Endothelial cell of umbilical vein (primary cell): ENCODE data around the gene RANBP1. TPM values are rescaled to one million over a fixed set of nuclear protein-coding genes. Genes with fewer than 3 reads are reported as not detected.
A peak's percentile ranks its signal among the peaks of the same experiment; 100 is the strongest.

Source experiments
- BruUV-seq: library from RNA; stranded (reverse); fragments of 400-500 nt; replicated peaks from 2 replicates; lab custom pipeline; 2021; lab: Mats Ljungman, UMichigan
- CTCF ChIA-PET: fragments of 300-600, 350-600 bp; sonication (Branson Sonifier 250); formaldehyde crosslinking; loops from one replicate; lab custom pipeline; 2021; ENCODE audit warnings: antibody characterized with exemption, inconsistent platforms; lab: Charles Lee
- POLR2A ChIA-PET: fragments of 300-600, 350-600 bp; sonication (Branson Sonifier 250); formaldehyde crosslinking; loops from one replicate; lab custom pipeline; 2021; ENCODE audit warnings: antibody characterized with exemption, inconsistent platforms; lab: Charles Lee
- DNase-seq: peaks from one replicate; pipeline ENCODE4 v3.0.0-alpha.2; 2011; ENCODE audit warnings: low read depth, low spot score
- FAIRE-seq: peaks from 2 replicates; lab custom pipeline; 2011; peaks lifted over from hg19 to GRCh38; lab: Jason Lieb, UNC
- H2AFZ ChIP-seq: 2 replicates; pipeline ENCODE4 v1.6.0; 2012; ENCODE audit warnings: low read depth, low read length, control low read depth, inconsistent platforms
- H3K27ac ChIP-seq: 2 replicates; pipeline ENCODE4 v1.5.1; 2011; ENCODE audit warnings: low read depth, mild to moderate bottlenecking, control low read depth, low read length, moderate library complexity; ENCODE audit not compliant: insufficient read depth
- H3K27me3 ChIP-seq, 2 experiments: 2 replicates each; pipeline versions ENCODE4 v1.6.0 to v1.6.1; 2011; ENCODE audit warnings: low read length in 2 of 2, mixed read lengths in 1 of 2; ENCODE audit not compliant: control insufficient read depth in 2 of 2, insufficient read depth in 2 of 2
- H3K36me3 ChIP-seq, 2 experiments: 2 replicates in 1 of 2; 3 replicates in 1 of 2; pipeline ENCODE4 v1.5.1; 2011; ENCODE audit warnings: low read length in 2 of 2, mild to moderate bottlenecking in 1 of 2, moderate library complexity in 1 of 2; ENCODE audit not compliant: control insufficient read depth in 2 of 2, insufficient read depth in 2 of 2; ENCODE audit errors: extremely low read depth in 1 of 2
- H3K4me1 ChIP-seq: 3 replicates; pipeline ENCODE4 v1.5.1; 2011; ENCODE audit warnings: mild to moderate bottlenecking, low read length; ENCODE audit not compliant: control insufficient read depth, insufficient read depth; ENCODE audit errors: extremely low read depth
- H3K4me2 ChIP-seq: 2 replicates; pipeline ENCODE4 v1.6.1; 2011; ENCODE audit warnings: low read length, control low read depth, mixed read lengths; ENCODE audit not compliant: insufficient read depth
- H3K4me3 ChIP-seq, 3 experiments: fragments of 200-600 bp in 1 of 3; sonication (generic), shearing (Covaris generic) in 1 of 3; replicated peaks in 1 of 3; 2 replicates each; pipeline ENCODE4 v1.5.1; 2011 to 2016; ENCODE audit warnings: control low read depth in 3 of 3, low read length in 3 of 3, mild to moderate bottlenecking in 2 of 3, inconsistent platforms in 1 of 3, low read depth in 1 of 3, moderate library complexity in 1 of 3; ENCODE audit not compliant: insufficient read depth in 1 of 3
- H3K79me2 ChIP-seq: 2 replicates; pipeline ENCODE4 v1.6.0; 2012; ENCODE audit warnings: low read length, inconsistent platforms; ENCODE audit not compliant: control insufficient read depth, insufficient read depth
- H3K9ac ChIP-seq: replicated peaks from 2 replicates; pipeline ENCODE3; 2011; ENCODE audit warnings: low read length, control low read depth; ENCODE audit not compliant: insufficient read depth; ENCODE audit errors: extremely low read depth
- H3K9me1 ChIP-seq: replicated peaks from 3 replicates; pipeline ENCODE4 v1.6.0; 2011; ENCODE audit warnings: mild to moderate bottlenecking, low read length; ENCODE audit not compliant: control insufficient read depth, insufficient read depth; ENCODE audit errors: extremely low read depth
- H3K9me3 ChIP-seq: replicated peaks from 2 replicates; pipeline ENCODE4 v1.5.1; 2012; ENCODE audit warnings: low read length, inconsistent platforms; ENCODE audit not compliant: control insufficient read depth, insufficient read depth
- H4K20me1 ChIP-seq: replicated peaks from 2 replicates; pipeline ENCODE3; 2011; ENCODE audit warnings: mild to moderate bottlenecking, low read length; ENCODE audit not compliant: control insufficient read depth, insufficient read depth; ENCODE audit errors: extremely low read depth
- FOS ChIP-seq: IDR thresholded peaks from 2 replicates; pipeline ENCODE4 v1.6.1; 2011; ENCODE audit warnings: mild to moderate bottlenecking, low read length, moderate library complexity, borderline replicate concordance; ENCODE audit not compliant: insufficient read depth
- GATA2 ChIP-seq: IDR thresholded peaks from 2 replicates; pipeline ENCODE4 v1.7.0; 2011; ENCODE audit warnings: low read depth, mild to moderate bottlenecking, moderate library complexity, mixed read lengths, low read length; ENCODE audit not compliant: insufficient read length, insufficient read depth
- JUN ChIP-seq: IDR thresholded peaks from 2 replicates; pipeline ENCODE4 v1.6.1; 2011; ENCODE audit warnings: borderline replicate concordance, low read depth; ENCODE audit not compliant: insufficient read length, insufficient read depth
- MYC ChIP-seq: IDR thresholded peaks from one replicate; pipeline ENCODE4 v1.6.1; 2011; ENCODE audit warnings: mild to moderate bottlenecking, low read depth, low read length
- POLR2A ChIP-seq: IDR thresholded peaks from 2 replicates; pipeline ENCODE4 v1.6.1; 2012; ENCODE audit warnings: low read depth, mild to moderate bottlenecking, control low read depth, low read length
- dilution Hi-C: fragments of 300-500 bp; cut with MboI; formaldehyde crosslinking; loops from one replicate; pipeline ENCODE4 v1.15.0; 2019; ENCODE audit warnings: low sequenced_read_pairs; ENCODE audit not compliant: extremely low pct_ligation_motif_present
- intact Hi-C: fragments of 100-400 bp; cut with micrococcal nuclease; formaldehyde crosslinking; loops from one replicate; pipeline ENCODE4 v1.10.0; 2022
- polyA plus RNA-seq, 4 experiments: library from polyadenylated mRNA; depleted of rRNA in 3 of 4; stranded (reverse) in 3 of 4; unstranded in 1 of 4; fragments of >200 nt; gene quantifications; 2 replicates each; pipeline versions ENCODE4 v1.2.1 to v1.2.3, GENCODE V29; 2011 to 2012; ENCODE audit warnings: missing spikeins in 1 of 4
- total RNA-seq: library from RNA; stranded (reverse); gene quantifications from 2 replicates; pipeline ENCODE4 v1.2.3, GENCODE V29; 2021
- TF ChIP-seq, protein P1 (sequence below): IDR thresholded peaks from 2 replicates; pipeline ENCODE4 v1.6.1; 2011; ENCODE audit not compliant: insufficient read depth, insufficient read length
- TF ChIP-seq, protein P2 (sequence below), 2 donors: IDR thresholded peaks; 1 replicate in 1 of 2; 2 replicates in 1 of 2; pipeline ENCODE4 v1.5.1; 2011; ENCODE audit warnings: low read length in 2 of 2, mild to moderate bottlenecking in 2 of 2, moderate library complexity in 2 of 2, control low read depth in 1 of 2, inconsistent platforms in 1 of 2, low read depth in 1 of 2; ENCODE audit not compliant: insufficient read depth in 1 of 2; ENCODE audit errors: extremely low read depth in 1 of 2

Gene RANBP1
- total and polyA plus RNA-seq, 2 donors (not counting 3 experiments of a cell fraction or from before 2014, with no cell fraction given) = 228 to 247 TPM

- CTCF ChIA-PET = no interaction called here
- H3K4me1 ChIP-seq = no peaks in the 10 kb centered on the region
- no TSS peak for BruUV-seq
- no peaks in the 10 kb centered on the region for H3K9me1 ChIP-seq
- H3K4me2 ChIP-seq = no peak overlapping the region
- no peak overlapping the region for H3K4me3 ChIP-seq
- H2AFZ ChIP-seq = no peak overlapping the region
- no peak for DNase-seq
- intact Hi-C loops = no loop called here
- POLR2A ChIA-PET = no interaction called here
- H3K79me2 ChIP-seq = peaks cover 23% of the 10 kb centered on the region
- H3K27ac ChIP-seq = no peak overlapping the region
- dilution Hi-C loops = no loop called here
- no peak overlapping the region for H3K9ac ChIP-seq
- TF ChIP-seq GATA2 = no peak
- TF ChIP-seq JUN = no peak
- no peak for TF ChIP-seq MYC
- peaks cover 5 to 28% of the 10 kb centered on the region in 2 experiments for H3K36me3 ChIP-seq
- no peaks in the 10 kb centered on the region for H3K9me3 ChIP-seq
- FAIRE-seq = peak; percentile 48
- no peaks in the 10 kb centered on the region for H3K27me3 ChIP-seq
- no peaks in the 10 kb centered on the region for H4K20me1 ChIP-seq
Observed at GRCh38 chr22:20126284-20127029, 10.6 kb downstream of the RANBP1 start.

DNA sequence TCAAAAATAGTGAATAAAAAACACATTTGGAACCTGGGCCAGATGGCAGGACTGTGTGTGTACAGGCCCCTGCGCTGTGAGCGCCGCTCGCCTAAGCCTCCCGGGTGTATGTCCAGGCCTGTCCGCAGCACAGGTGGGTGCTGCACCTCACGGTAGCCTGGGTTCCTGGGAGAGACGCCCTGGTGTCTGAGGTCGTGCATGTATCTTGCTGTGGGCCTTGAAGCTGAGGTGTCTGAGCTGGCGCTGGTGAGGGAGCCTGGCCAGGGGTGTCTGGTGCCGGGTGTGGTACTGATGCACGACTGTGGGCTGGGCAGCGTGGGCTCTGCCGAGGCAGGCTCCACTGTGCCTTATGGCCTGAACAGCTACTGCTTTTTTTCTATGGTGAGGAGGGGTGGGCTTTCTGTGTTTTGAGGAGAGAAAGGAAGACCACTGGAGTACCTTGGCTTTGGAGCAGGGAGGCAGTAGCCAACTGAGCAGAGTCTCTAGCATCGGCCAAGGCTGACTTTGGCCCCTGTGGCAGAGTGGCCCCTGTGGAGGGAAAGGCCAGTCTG is 11.5 kb downstream of the RANBP1 start:
- Histone ChIP-seq H2AFZ (no peak overlapping the region), H3K9me3 (no peaks in the 10 kb centered on the region), H3K79me2 (peaks cover 20% of the 10 kb centered on the region), H3K9ac (no peak overlapping the region), H3K4me1 (peaks cover under 1% of the 10 kb centered on the region), H3K4me2 (no peak overlapping the region), H3K4me3 (no peak overlapping the region), H3K27me3 (no peaks in the 10 kb centered on the region), H4K20me1 (no peaks in the 10 kb centered on the region), H3K36me3 (peaks cover 5 to 27% of the 10 kb centered on the region in 2 experiments), H3K27ac (no peak overlapping the region), H3K9me1 (no peaks in the 10 kb centered on the region)
- ChIA-PET CTCF (no interaction called here), POLR2A (interaction anchor here (0.6 kb wide), 1 partner anchor 169 kb away, joined by 4 read pairs; no protein-coding TSS in a partner anchor)
- dilution Hi-C loops (no loop called here), intact Hi-C loops (no loop called here)
- no peak for TF ChIP-seq FOS
- TF ChIP-seq, protein P1, sequence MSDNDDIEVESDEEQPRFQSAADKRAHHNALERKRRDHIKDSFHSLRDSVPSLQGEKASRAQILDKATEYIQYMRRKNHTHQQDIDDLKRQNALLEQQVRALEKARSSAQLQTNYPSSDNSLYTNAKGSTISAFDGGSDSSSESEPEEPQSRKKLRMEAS = no peak
- TF ChIP-seq, protein P2, sequence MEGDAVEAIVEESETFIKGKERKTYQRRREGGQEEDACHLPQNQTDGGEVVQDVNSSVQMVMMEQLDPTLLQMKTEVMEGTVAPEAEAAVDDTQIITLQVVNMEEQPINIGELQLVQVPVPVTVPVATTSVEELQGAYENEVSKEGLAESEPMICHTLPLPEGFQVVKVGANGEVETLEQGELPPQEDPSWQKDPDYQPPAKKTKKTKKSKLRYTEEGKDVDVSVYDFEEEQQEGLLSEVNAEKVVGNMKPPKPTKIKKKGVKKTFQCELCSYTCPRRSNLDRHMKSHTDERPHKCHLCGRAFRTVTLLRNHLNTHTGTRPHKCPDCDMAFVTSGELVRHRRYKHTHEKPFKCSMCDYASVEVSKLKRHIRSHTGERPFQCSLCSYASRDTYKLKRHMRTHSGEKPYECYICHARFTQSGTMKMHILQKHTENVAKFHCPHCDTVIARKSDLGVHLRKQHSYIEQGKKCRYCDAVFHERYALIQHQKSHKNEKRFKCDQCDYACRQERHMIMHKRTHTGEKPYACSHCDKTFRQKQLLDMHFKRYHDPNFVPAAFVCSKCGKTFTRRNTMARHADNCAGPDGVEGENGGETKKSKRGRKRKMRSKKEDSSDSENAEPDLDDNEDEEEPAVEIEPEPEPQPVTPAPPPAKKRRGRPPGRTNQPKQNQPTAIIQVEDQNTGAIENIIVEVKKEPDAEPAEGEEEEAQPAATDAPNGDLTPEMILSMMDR (IDR thresholded peaks at IDR 0.05; ENCODE audit: extremely low read depth in 1 of 2, insufficient read depth in 1 of 2, low read depth in 1 of 2, low read length in 2 of 2) = no peak
- no peak for TF ChIP-seq POLR2A
- TF ChIP-seq MYC = no peak
- no peak for TF ChIP-seq GATA2
- no peak for TF ChIP-seq JUN
- DNase-seq (no peak), FAIRE-seq (no peak)
- no TSS peak for BruUV-seq
